Right renal cortex interstitium (tissue), 3 donors: ENCODE results near the gene RAPGEF4. TPM values are rescaled to one million over a fixed set of nuclear protein-coding genes. Genes with fewer than 3 reads are reported as not detected.
"Not testable (repeated sequence)": the region's sequence is repeated elsewhere in the genome, so short reads cannot be mapped to it uniquely, and the experiment has no call there.

Source experiments
- DNase-seq, 3 donors: peaks; one replicate each; pipeline ENCODE4 v3.0.0-alpha.2; 2013; ENCODE audit warnings: low read depth in 3 of 3, low spot score in 2 of 3
- polyA plus RNA-seq, 3 donors: library from polyadenylated mRNA; unstranded; fragments of 120-200 nt; gene quantifications; one replicate each; pipeline ENCODE4 v1.2.1, GENCODE V29; 2013; ENCODE audit not compliant: insufficient read length in 3 of 3

RAPGEF4 gene
- polyA plus RNA-seq, 3 donors: 11.0 to 11.2 (median 11.2) TPM

DNA sequence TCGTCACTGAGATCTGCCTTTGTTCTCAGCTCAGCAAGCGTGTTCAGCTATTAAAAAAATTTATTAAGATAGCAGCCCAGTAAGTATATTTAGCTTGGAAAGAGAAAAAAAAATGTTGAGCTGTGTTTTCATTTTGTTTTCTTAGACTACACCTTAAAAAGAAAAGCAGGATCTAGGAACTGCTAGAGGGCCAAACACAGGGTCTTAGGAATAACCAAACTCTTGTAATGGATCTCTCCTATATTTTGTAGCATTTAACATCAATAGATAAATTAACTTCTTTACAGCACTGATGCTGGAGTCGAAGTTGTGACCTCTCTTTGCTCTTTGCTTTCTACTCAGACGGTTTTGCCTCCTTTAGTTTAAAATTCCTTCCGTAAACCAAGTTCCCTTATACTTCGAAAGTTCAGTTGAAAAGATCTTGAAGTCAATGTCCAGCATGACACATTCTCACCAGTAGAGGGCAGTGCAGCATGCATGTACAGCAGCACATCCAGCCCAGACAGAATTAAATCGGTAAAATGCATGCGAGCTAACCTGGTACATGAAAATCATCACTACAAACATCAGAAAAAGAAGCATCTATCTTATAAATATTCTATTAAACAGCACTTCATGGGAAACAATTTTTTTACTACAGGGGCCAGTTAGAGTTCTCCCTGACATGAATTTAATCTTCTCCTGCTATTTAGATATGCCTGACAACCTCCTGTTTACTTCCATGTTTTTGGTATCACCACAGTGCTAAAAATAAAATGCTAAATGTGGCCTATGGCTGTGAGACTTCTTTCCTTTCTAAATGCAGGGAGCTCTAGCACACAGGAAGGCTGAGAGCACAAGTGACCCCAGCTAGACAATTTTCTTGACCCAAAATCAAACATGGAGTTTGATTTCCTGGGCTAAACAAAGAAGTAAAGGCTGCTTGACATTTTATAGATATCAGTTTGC is 291.8 kb downstream of the RAPGEF4 start:
- peak; percentile 80 to 82 (median 81) for DNase-seq

DNA sequence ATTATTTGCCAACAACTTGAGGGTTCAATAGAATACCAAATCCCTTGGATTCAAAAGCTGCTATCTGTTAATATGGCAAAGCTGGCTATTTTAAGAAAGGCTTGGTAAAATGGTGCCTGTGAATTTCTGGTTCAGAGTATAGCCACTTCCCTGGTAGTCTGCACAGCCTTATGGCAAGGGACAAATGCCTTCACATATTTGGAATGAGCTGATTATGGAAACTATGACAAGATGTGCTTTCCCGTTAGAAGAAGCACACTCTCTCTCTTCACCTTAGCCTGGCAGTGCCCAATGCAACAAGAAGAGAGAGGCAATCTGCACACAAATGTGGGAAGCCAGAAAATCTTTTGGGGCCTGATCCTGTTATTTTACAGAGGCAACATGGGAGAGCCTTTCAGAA is 292.5 kb downstream of the RAPGEF4 start:
- DNase-seq: no peak

DNA sequence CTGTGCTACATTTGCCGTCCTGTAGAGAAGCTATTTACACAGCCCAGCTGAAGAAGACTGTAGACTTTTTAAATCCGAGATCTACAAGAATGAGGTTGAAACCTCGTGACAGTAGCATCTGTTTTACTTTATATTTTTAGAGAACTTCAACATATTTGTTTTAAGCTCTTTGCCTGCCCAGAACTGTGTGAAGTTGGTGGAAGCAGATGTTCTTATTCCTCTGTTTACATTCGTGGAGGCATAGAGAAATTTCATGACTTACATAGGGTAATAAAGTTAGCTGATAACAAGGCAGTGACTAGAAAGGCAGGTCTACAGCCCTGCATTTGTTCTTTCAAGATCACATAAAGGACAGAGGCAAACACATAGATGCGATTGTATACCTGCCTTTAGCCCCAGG is 293.0 kb downstream of the RAPGEF4 start:
- DNase-seq: no peak

DNA sequence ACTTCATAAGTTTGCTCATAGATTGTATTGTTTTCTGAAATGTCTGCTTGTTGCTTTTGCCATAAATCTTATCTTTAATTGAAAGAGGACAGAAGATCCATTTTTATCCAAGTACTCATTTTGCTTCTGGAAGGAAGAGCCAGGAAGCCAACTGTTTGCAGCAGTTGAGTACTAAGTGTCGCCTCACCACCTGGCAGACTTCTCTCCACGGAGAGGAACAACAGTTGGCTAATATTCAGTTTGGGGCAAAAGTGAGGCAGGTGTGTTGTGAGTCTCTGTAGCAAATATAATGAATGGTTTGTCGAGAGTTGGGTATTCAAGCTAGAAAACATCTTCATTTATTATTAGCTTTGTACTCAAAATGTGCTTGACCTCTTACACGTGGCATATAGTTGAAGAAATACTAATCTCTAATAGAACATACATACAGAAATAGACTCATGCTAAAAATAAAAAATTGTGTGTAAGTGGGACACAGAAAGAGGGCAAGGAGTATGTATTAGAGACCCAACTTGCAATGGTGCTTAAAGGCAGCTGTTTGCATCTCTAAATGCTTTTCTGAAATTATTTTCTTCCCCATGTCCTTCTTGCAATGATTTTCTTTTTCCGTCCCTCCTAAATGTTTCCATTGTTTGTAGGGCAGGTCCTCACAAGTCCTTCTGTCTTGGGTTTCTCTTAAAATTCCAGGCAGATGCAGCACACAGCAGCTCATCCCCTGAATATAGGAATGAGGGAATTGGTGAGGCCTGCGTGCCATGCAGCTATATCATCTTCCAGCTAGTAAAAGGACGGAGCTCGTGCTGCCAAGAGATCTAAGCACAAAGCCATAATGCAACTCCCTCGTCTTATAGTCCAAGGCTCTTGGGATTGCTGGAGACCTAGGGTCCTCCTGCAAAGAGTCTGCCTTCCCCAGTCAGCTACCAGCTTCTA is 295.2 kb downstream of the RAPGEF4 start:
- no peak for DNase-seq

DNA sequence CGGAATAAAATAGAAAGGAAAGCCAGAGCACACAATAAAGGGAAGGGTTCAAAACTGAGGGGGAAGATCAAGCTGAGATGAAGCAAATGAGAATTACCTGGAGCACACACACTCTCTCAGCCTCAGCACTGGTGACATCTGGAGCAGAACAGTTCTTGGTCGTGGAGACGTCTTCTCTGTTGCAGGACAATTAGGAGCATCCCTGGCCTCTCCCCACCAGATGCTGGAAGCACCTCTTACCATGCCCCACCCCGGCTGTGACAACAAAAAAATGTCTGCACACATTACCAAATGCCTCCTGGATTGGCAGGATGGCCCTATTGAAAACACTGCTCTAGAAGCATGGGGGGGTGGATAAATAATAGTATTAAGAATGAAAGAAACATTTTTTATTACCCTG is 296.4 kb downstream of the RAPGEF4 start:
- no peak for DNase-seq

DNA sequence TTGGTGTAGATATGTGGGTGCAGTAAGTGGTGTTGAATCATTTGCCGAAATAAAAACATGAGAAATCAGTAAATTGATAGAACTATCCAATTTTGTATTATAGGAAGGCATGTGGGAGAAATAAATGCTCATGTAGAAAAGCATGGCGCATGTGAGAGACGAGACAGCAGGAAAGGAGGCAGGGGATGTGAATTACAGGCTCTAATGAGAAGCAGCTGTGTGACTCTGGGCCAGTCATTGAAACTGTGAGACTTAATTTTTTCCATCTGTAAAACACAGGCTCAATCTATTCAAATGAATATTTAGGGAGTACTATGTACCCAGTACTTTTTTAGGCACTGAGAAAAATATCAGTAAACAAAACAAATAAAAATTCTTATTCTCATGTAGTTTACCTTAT is 297.4 kb downstream of the RAPGEF4 start:
- DNase-seq: no peak

DNA sequence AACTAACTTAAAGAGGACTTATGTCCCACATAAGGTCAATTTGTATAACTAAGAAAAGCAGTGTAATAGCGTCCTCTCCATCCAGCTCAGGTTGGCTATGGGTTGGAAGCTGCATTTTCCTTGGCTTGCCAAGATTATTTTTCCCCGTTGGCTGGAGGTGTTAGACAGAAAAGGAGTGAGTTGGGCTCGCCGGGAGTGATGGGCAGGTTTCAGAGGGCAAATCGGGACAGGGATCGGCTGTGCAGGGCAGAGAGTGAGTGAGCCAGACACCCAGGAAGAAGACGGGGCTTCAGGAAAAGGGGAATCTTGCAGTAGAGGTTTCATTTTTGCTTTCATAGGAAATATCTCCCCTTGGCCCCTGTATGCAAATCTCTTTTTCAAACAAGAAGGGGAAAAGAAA is 298.5 kb downstream of the RAPGEF4 start:
- DNase-seq: no peak

DNA sequence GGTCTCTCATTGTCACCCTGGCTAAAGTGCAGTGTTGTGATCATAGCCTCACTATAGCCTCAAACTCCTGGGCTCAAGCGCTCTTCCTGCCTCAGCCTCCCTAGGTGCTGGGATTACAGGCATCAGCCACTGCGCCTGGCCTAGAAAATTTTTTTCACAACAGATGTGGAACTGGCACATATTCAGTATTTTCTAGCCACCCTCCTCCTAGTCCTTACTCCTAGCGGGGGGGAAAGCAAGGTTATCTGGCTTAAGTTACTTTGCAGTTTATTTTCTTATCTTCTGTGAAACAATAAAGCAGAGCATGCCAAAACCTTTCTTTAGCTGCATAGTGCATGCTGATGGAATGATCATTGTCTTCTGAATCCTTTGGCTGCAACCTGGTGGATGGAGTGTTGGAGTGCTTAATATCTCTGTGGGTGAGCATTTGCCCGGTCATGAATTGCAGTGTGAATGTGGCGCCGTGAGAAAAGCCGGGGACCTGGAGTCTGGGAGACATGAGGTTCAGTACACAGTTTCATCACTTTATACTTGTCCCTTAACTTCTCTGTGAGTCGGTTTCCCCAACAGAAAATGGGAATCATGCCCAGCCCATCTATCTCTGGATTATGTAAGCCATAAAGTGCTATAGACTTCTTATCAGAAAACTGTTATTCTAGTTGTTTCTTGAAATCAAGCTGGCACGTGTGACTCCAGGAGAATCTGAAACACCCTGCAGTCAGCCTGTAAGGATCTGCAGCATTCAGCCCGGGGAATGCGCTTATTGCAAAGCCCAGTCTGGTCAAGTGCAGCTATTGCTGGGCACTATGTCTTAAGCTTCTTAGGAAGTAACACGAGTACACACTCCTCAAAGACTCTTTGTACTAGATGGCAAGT is 301.8 kb downstream of the RAPGEF4 start:
- DNase-seq: no peak

DNA sequence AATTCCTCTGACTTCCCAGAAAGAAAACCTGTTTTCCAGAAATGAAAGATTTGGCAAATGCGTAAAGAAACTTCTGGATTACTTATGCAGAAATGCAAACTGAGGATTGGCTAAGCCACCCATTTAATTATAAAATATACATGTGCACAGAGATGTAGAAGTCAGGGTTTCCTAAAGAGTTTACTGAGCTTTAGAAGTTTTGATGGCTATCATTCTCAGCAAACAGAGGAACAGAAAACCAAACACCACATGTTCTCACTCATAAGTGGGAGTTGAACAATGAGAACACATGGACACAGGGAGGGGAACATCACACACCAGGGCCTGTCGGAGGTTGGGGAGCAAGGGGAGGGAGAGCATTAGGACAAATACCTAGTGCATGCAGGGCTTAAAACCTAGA is 302.6 kb downstream of the RAPGEF4 start:
- not testable (repeated sequence) for DNase-seq

DNA sequence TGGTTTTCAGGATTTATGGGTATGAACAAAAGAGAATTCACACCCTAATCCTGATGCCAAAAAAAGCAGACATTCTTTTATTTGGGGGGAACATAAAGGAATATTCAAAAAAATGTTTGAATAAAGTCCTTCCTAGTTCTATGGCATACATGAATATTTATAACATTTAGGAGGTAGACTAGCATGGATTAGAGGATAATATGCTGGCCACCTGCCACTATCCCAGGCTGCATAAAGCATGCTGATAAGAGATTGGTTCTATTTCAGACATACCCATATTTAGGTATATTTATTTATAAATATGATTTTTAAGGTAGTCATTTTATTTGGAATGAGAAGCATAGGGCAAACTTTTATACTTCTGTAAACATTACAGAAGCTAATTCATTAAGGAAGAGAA is 305.1 kb downstream of the RAPGEF4 start:
- no peak for DNase-seq

DNA sequence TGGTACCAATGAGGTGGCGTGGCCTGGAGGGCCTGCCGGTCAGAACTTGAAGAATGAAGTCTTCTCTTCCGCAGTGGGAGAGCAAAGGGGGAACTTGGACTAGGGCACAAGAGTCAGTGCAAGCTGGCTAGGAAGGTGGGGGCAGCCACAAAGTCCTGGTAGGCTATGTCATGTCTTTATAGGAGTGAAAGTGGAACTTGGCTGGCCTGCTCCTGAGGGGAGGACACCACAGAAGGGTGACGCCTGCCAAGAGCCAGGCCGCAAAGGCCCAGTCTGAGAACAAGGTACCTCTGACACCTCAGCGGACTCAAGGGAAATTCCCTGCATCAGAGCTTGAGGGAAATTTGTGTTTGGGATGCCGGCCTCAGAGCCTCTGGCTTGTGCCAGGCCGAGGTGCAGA is 307.8 kb downstream of the RAPGEF4 start:
- no peak for DNase-seq

DNA sequence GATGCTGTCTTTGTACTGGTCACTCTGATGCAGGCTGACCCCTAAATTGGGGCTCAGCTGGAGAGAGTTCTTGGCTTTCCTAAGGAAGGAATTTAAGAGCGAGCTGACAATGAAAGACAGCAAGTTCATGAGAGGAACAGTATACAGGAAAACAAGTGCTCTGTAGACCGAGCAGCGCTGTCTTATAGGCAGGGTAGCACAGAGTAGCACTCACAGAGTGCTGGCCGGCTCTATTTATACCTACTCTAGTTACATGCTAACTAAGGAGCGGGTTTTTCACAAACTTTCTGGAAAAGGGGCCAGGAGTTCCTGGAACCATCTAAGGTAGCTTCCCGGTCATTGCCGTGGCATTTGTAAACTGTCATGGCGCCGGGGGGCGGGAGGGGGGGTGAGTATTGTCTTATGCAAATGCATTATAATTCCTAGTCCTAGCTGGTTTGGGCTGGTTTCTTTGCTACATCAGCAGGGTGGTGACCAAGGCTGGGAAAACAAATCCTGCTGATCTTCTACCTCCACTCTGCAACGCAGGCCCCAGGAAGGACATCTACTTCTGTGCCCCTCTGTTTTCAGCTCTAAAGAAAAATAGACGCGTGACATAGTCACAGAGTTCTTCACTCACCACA is 308.4 kb downstream of the RAPGEF4 start:
- no peak for DNase-seq

DNA sequence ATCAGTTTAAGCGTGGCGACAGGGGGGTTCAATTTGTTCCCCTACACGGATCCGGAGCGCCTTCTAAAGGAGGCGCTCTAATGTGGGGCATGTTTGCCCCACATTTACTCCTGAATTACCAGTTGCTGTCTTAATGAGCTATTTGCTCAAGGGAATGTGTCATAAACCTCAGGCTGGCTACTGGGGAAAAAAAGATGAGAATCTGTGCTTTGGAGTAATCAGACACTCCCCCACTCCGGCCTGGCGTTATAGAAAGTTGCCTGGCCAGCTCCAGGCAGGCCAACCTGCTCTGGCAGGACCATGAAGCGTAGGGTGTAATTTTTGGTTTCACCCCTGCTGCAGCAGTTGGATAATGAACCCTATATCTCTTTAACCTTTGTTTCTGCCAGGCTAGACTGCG is 309.0 kb downstream of the RAPGEF4 start:
- DNase-seq: no peak

DNA sequence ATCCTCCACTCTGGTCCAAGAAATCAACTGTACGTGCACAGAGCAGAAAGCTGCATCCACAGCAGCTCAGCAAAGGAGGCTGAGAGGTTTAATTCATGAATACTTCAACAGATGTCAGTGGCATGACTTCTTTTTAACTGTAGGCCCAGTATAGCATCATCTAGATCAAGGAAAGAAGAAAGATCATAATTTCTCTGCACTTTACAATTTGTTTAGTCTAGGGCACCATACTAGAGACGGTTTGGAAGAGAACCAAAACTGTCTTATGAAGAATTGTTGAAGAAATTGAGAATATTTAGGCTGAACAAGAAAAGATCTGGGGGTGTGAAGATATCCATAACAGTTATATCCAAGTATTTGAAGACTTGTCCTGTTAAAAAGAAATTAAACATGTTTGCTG is 309.5 kb downstream of the RAPGEF4 start:
- no peak for DNase-seq

DNA sequence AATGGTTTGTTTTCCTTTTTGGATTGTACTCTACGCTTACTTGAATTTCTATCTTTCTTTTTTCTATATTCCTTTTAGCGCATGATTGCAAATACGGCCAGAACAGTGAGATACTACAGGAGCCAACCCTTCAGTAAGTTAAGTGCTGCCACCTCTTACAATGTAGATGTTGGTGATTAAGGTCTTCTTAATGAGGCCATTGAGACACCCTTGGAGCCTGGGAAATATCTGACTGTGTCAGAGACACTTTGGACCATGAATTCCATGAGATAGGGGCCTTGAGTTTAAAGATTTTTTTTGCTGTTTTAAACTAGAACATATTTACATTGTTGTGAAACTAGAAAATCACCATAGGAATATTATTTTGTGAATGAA is 312.9 kb downstream of the RAPGEF4 start:
- no peak for DNase-seq

DNA sequence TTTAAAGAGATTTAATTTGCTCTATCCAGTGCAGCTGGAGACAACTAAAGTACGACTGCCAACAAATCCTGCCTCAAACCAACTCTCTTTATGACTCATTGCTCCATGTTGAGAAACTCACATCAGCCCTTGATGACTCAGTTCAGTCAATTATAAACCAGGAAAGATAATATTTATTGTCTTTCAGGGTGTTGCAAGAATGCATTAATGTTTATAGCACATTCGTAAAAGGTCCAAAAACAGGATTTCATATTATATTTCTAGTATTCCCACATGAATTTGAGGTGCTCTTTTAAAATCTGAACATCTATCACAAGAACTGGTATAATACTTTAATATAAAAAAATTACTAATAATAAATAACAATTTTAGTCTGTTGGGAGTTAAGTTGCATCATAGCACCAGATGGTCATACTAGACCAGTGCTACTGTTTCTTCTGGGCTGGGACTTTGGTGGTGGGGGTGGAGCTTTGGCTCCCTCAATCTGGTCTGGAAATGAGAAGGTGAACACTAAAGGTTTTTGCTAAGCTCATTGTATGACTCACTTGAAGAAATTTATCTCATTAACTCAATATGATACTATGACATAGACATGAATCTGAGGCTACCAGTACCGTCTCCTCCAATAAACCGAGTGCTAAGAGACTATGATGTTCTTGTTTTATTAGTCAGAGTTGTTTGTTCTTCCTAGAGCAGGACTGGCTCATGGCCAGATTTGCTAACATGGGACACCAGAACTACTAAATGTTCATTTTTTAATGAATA is 313.4 kb downstream of the RAPGEF4 start:
- DNase-seq: no peak

DNA sequence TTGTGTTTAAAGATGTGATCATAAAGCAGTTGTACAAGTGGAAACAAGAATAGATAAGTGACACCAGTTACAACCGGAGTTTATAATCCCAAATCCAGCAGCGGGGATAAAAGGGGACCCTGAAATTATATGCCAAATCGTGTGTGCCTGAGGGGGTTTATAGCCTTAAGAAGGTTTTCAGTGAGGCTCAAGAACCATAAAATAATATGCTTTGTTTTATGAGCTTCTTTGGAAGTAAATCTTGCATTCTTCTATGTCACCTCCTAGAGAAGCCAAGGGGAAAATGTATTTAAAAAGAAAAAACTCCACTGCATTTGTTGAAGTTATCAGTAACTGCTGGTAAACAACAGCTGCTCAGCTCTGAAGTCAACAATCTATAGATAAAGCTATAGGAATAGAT is 314.2 kb downstream of the RAPGEF4 start:
- DNase-seq: no peak

DNA sequence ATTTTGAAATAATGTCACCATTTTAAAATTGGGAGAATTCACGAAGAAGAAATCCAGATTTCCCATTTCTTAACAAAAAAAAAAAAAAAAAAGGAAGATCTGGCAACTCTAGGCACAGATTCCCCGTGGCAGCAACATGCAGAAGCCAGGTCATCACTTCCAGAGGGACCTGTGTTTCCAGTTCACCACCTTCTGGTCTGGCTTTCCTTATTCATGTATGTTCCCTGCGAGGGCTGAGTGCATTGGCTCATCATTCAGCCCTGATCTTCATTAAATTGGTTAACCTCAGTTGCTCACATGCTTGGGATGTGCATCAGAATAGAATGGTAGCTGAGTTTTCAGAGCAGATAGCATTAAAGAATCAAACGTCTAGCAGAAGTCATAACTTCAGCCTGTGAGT is 315.0 kb downstream of the RAPGEF4 start:
- no peak for DNase-seq

DNA sequence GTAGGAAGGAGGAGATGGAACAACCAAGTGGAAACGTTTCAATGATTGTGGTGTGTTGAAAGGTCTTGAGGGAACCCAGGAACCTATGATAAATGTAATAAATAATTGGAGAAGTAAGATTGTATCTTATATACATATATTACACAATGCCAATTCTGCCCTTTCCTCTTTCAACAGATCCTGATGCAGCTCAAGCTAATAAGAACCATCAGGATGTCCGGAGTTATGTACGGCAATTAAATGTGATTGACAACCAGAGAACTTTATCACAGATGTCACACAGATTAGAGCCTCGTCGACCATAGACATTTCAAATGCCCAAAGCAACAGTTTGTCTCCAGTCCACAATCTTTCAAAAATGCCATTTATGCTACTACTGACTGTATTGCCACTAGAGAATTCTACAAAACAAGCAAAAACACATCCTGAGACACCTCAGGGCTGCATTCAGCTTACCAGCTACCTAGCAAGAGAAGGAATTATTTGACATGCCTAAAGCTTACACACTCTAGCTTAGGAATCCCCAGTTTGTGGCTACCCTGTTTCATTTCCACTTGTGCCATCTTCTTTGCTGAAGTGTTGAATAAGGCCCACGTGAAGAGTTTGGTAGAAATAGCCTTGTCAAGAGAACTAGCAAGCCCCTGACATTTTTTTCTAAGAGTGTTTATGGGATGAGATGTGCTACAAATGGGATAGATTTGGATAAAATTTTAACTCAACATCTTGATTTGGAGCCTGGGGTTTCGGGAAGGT is 316.0 kb downstream of the RAPGEF4 start:
- no peak for DNase-seq
